ENCODE measurements around the gene SLC17A8. TPM values are rescaled to one million over a fixed set of nuclear protein-coding genes. Genes with fewer than 3 reads are reported as not detected.

Gene SLC17A8
- total RNA-seq, 1 donor from 2014 or later: not detected

DNA sequence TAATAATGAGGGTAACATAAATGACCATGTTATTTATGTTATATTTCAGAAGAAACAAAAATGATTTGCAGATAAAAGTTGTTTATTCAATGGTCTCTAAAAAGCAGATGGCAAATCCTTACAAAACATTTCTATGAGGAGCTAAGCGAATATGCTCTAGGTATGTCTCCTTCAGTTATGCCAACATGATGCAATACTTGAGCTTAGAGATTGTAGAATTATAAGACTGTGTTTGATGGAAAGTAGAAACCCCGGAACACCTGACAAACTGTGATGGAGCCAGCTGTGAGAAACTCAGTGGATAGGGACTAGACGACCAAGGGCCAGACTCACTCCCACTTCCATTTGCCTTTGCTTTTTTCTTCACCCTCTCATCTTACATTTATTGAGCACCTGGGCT lies 99.0 kb downstream of the SLC17A8 start:
- no peaks in the 10 kb centered on the region for H3K36me3 Mint-ChIP-seq (ENCODE audit: low read depth, unreplicated experiment)
- H3K27me3 Mint-ChIP-seq (ENCODE audit: low read depth, unreplicated experiment): no peaks in the 10 kb centered on the region
- no peak overlapping the region for H3K4me3 Mint-ChIP-seq (ENCODE audit: unreplicated experiment)
- H3K9me3 ChIP-seq (ENCODE audit: insufficient read depth, low read depth, low read length): no peaks in the 10 kb centered on the region
- FAIRE-seq: no peak
- no peak overlapping the region for H3K4me2 ChIP-seq (ENCODE audit: low read length)
- no peaks in the 10 kb centered on the region for H4K20me1 ChIP-seq (ENCODE audit: insufficient read depth, low read length)
- no peaks in the 10 kb centered on the region for H3K4me1 ChIP-seq (ENCODE audit: insufficient read depth, low read length)
- H3K27ac Mint-ChIP-seq (ENCODE audit: unreplicated experiment): no peak overlapping the region
- H3K27ac ChIP-seq (ENCODE audit: low read depth, low read length): no peak overlapping the region
- no peak for DNase-seq (ENCODE audit: low read depth)
- no peaks in the 10 kb centered on the region for H3K79me2 ChIP-seq (ENCODE audit: insufficient read depth, low read length)
- no peaks in the 10 kb centered on the region for H3K27me3 ChIP-seq (ENCODE audit: insufficient read depth, low read length)
- no peak for TF ChIP-seq EZH2 (IDR thresholded peaks at IDR 0.05; ENCODE audit: insufficient read depth, low read length)
- no peak for TF ChIP-seq CTCF (IDR thresholded peaks at IDR 0.05; ENCODE audit: insufficient read depth, low read depth, low read length)
- H3K4me1 Mint-ChIP-seq (ENCODE audit: low read depth, unreplicated experiment): no peaks in the 10 kb centered on the region
- H3K36me3 ChIP-seq (ENCODE audit: insufficient read depth, low read length): no peaks in the 10 kb centered on the region
- H3K4me3 ChIP-seq (ENCODE audit: insufficient read depth, low read depth, low read length): no peak overlapping the region
- H2AFZ ChIP-seq (ENCODE audit: low read depth, low read length): no peak overlapping the region
- H3K9me3 Mint-ChIP-seq (ENCODE audit: unreplicated experiment): no peaks in the 10 kb centered on the region
- no peak overlapping the region for H3K9ac ChIP-seq (ENCODE audit: low read length)

DNA sequence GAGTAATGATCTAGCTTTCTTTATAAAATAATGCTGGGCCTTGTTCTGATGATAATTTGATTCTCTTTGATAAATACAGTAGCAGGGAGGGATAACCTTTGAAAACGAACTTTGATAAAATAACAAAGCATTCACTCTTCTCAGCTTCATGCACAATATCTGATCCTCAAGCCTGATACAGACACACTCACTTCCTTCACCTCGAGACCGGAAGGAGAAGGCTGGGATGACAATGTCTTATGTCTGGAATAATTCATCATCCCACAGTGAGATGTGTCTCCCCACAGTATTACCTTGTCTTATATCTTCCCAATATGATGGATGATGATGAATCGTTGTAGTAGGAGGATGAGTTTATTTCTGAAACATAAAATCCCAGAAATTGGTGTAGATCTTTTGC lies 101.3 kb downstream of the SLC17A8 start:
- no peak overlapping the region for H3K9ac ChIP-seq (ENCODE audit: low read length)
- no peaks in the 10 kb centered on the region for H3K79me2 ChIP-seq (ENCODE audit: insufficient read depth, low read length)
- no peak overlapping the region for H3K4me3 Mint-ChIP-seq (ENCODE audit: unreplicated experiment)
- H2AFZ ChIP-seq (ENCODE audit: low read depth, low read length): no peak overlapping the region
- H4K20me1 ChIP-seq (ENCODE audit: insufficient read depth, low read length): no peaks in the 10 kb centered on the region
- no peak for TF ChIP-seq EZH2 (IDR thresholded peaks at IDR 0.05; ENCODE audit: insufficient read depth, low read length)
- TF ChIP-seq CTCF (IDR thresholded peaks at IDR 0.05; ENCODE audit: insufficient read depth, low read depth, low read length): no peak
- H3K27ac Mint-ChIP-seq (ENCODE audit: unreplicated experiment): no peak overlapping the region
- no peaks in the 10 kb centered on the region for H3K4me1 Mint-ChIP-seq (ENCODE audit: low read depth, unreplicated experiment)
- no peaks in the 10 kb centered on the region for H3K9me3 Mint-ChIP-seq (ENCODE audit: unreplicated experiment)
- H3K4me1 ChIP-seq (ENCODE audit: insufficient read depth, low read length): no peaks in the 10 kb centered on the region
- H3K27me3 ChIP-seq (ENCODE audit: insufficient read depth, low read length): no peaks in the 10 kb centered on the region
- DNase-seq (ENCODE audit: low read depth) (no peak), FAIRE-seq (no peak)
- H3K4me2 ChIP-seq (ENCODE audit: low read length): no peak overlapping the region
- no peaks in the 10 kb centered on the region for H3K27me3 Mint-ChIP-seq (ENCODE audit: low read depth, unreplicated experiment)
- H3K36me3 Mint-ChIP-seq (ENCODE audit: low read depth, unreplicated experiment): no peaks in the 10 kb centered on the region
- H3K9me3 ChIP-seq (ENCODE audit: insufficient read depth, low read depth, low read length): no peaks in the 10 kb centered on the region
- H3K36me3 ChIP-seq (ENCODE audit: insufficient read depth, low read length): no peaks in the 10 kb centered on the region
- H3K4me3 ChIP-seq (ENCODE audit: insufficient read depth, low read depth, low read length): no peak overlapping the region
- no peak overlapping the region for H3K27ac ChIP-seq (ENCODE audit: low read depth, low read length)

GRCh38 chr12:100460702-100461101 lies 103.8 kb downstream of the SLC17A8 start:
- H3K4me1 Mint-ChIP-seq (ENCODE audit: low read depth, unreplicated experiment): no peaks in the 10 kb centered on the region
- Histone ChIP-seq H3K27me3 (ENCODE audit: insufficient read depth, low read length) (no peaks in the 10 kb centered on the region), H3K4me1 (ENCODE audit: insufficient read depth, low read length) (no peaks in the 10 kb centered on the region), H3K9ac (ENCODE audit: low read length) (no peak overlapping the region), H3K36me3 (ENCODE audit: insufficient read depth, low read length) (no peaks in the 10 kb centered on the region), H3K4me3 (ENCODE audit: insufficient read depth, low read depth, low read length) (no peak overlapping the region), H4K20me1 (ENCODE audit: insufficient read depth, low read length) (no peaks in the 10 kb centered on the region), H2AFZ (ENCODE audit: low read depth, low read length) (no peak overlapping the region), H3K27ac (ENCODE audit: low read depth, low read length) (no peak overlapping the region), H3K79me2 (ENCODE audit: insufficient read depth, low read length) (no peaks in the 10 kb centered on the region), H3K4me2 (ENCODE audit: low read length) (no peak overlapping the region), H3K9me3 (ENCODE audit: insufficient read depth, low read depth, low read length) (no peaks in the 10 kb centered on the region)
- TF ChIP-seq EZH2 (IDR thresholded peaks at IDR 0.05; ENCODE audit: insufficient read depth, low read length) (no peak), CTCF (IDR thresholded peaks at IDR 0.05; ENCODE audit: insufficient read depth, low read depth, low read length) (no peak)
- H3K27me3 Mint-ChIP-seq (ENCODE audit: low read depth, unreplicated experiment): no peaks in the 10 kb centered on the region
- no peaks in the 10 kb centered on the region for H3K9me3 Mint-ChIP-seq (ENCODE audit: unreplicated experiment)
- no peaks in the 10 kb centered on the region for H3K36me3 Mint-ChIP-seq (ENCODE audit: low read depth, unreplicated experiment)
- no peak for FAIRE-seq
- H3K4me3 Mint-ChIP-seq (ENCODE audit: unreplicated experiment): no peak overlapping the region
- no peak for DNase-seq (ENCODE audit: low read depth)
- H3K27ac Mint-ChIP-seq (ENCODE audit: unreplicated experiment): no peak overlapping the region

Data from astrocyte (in vitro differentiated cells and primary cell).